ENCODE results near the gene MEGF6. TPM values are rescaled to one million over a fixed set of nuclear protein-coding genes. Genes with fewer than 3 reads are reported as not detected.
A peak's percentile ranks its signal among the peaks of the same experiment; 100 is the strongest.

Gene MEGF6
- total RNA-seq, 1 donor from 2014 or later, result 209 TPM

GRCh38 chr1:3598522-3599285 lies 12.6 kb downstream of the MEGF6 start:
- Mint-ChIP-seq H3K27me3 (ENCODE audit: low read depth) (no peaks in the 10 kb centered on the region), H3K4me3 (no peak overlapping the region), H3K4me1 (peaks cover 20% of the 10 kb centered on the region)

DNA sequence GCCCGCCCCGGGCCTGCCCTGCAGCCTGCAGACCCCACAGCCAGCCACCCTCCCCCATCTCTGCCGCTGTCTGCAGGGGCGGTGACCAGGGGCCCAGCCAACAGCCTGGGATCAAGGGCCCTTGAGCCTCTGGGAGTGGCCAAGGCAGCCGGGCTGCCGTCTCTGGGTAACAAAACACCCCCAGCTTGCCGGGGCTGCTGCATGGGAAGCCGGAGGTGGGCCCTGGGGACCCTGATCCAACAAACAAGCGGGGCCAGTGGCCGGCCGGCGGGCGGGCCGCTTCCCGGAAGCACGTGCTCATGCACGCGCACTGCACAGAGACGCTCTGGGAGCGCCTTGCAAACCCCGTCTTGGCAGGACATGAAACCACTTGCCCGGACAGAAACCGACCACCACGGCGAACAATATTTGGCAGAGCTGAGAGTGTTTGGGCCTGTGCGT lies 13.2 kb downstream of the MEGF6 start:
- Mint-ChIP-seq H3K27ac (peak overlapping the region; percentile 67), H3K9me3 (no peaks in the 10 kb centered on the region), H3K4me1 (peaks cover 20% of the 10 kb centered on the region), H3K4me3 (peak overlapping the region; percentile 40), H3K36me3 (peaks cover 6% of the 10 kb centered on the region), H3K27me3 (ENCODE audit: low read depth) (no peaks in the 10 kb centered on the region)
- DNase-seq (ENCODE audit: low spot score in 2 of 2, unreplicated experiment in 2 of 2), result no peak
- TF ChIP-seq CTCF (IDR thresholded peaks at IDR 0.05; ENCODE audit: unreplicated experiment), result no peak

More at GRCh38 chr1:3598522-3599285, 12.6 kb downstream of the MEGF6 start:
- Mint-ChIP-seq H3K36me3 (peaks cover 6% of the 10 kb centered on the region), H3K27ac (peak overlapping the region; percentile 67), H3K9me3 (no peaks in the 10 kb centered on the region)
- TF ChIP-seq CTCF (IDR thresholded peaks at IDR 0.05; ENCODE audit: unreplicated experiment), result no peak
- no peak for DNase-seq (ENCODE audit: low spot score in 2 of 2, unreplicated experiment in 2 of 2)

DNA sequence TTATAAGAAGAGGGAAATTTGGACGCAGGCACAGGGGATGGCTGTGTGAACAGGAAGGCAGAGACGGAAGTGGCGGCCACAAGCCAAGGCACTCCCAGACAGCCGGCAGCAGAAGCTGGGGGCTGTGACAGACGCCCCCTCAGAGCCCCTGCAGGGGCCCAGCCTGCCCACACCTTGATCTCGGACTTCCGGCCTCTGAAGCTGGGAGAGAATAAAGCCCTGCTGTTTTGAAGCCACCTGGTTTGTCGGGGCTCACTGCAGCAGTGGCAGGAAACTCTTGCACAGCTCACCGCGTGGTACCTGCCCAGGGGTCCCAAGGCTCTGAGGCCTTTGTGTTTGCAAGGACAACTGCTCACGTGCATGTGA lies 13.7 kb downstream of the MEGF6 start:
- Mint-ChIP-seq H3K4me1 (peaks cover 20% of the 10 kb centered on the region), H3K4me3 (peak overlapping the region; percentile 40), H3K27me3 (ENCODE audit: low read depth) (no peaks in the 10 kb centered on the region), H3K36me3 (peaks cover 6% of the 10 kb centered on the region), H3K9me3 (no peaks in the 10 kb centered on the region), H3K27ac (peak overlapping the region; percentile 82)
- no peak for TF ChIP-seq CTCF (IDR thresholded peaks at IDR 0.05; ENCODE audit: unreplicated experiment)
- DNase-seq (ENCODE audit: low spot score in 2 of 2, unreplicated experiment in 2 of 2), result no peak

GRCh38 chr1:3596663-3597598 lies 14.4 kb downstream of the MEGF6 start:
- H3K27me3 Mint-ChIP-seq (ENCODE audit: low read depth), result no peaks in the 10 kb centered on the region
- no peak for DNase-seq (ENCODE audit: low spot score in 2 of 2, unreplicated experiment in 2 of 2)
- no peaks in the 10 kb centered on the region for H3K9me3 Mint-ChIP-seq
- H3K4me3 Mint-ChIP-seq, result no peak overlapping the region
- H3K36me3 Mint-ChIP-seq, result peaks cover 6% of the 10 kb centered on the region
- peaks cover 20% of the 10 kb centered on the region for H3K4me1 Mint-ChIP-seq
- peak overlapping the region; percentile 82 for H3K27ac Mint-ChIP-seq
- no peak for TF ChIP-seq CTCF (IDR thresholded peaks at IDR 0.05; ENCODE audit: unreplicated experiment)

GRCh38 chr1:3595949-3596348 lies 15.4 kb downstream of the MEGF6 start:
- no peak for DNase-seq (ENCODE audit: low spot score in 2 of 2, unreplicated experiment in 2 of 2)
- Mint-ChIP-seq H3K36me3 (peaks cover 3% of the 10 kb centered on the region), H3K4me1 (peaks cover 20% of the 10 kb centered on the region), H3K27me3 (ENCODE audit: low read depth) (no peaks in the 10 kb centered on the region), H3K9me3 (no peaks in the 10 kb centered on the region), H3K27ac (peak overlapping the region; percentile 39), H3K4me3 (no peak overlapping the region)
- TF ChIP-seq CTCF (IDR thresholded peaks at IDR 0.05; ENCODE audit: unreplicated experiment), result no peak
